ENCODE measurements around the gene PIN1.

- TF ChIP-seq POLR2AphosphoS5 (IDR thresholded peaks at IDR 0.05) (no peak), CTCF (IDR thresholded peaks at IDR 0.05) (no peak)
Measured at GRCh38 chr19:9811139-9811538, 24.0 kb upstream of the PIN1 start.

Data from prostate gland (tissue), 2 donors.